ENCODE measurements around the gene UBE2E2.

DNA sequence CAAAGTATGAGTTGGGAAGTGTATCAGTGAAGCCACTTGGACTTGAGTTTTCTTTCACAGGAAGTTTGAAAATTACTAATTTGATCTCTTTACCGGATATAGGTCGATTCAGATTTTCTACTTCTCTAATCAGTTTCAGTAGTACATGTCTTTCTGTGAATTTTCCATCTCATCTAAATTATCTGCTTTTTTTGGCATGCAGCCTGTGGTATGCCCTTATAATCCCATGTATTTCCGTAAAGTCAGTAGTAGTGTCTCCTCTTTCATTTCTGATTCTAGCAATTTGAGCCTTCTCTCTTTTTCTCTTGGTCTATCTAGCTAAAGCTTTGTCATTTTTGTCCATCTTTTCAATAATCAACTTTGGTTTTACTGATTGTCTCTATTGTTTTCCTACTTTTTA, 434.2 kb downstream of the UBE2E2 start:
- TF ChIP-seq CTCF (IDR thresholded peaks at IDR 0.05) (no peak), POLR2A (IDR thresholded peaks at IDR 0.05) (no peak)
